T47D (cell line): ENCODE data around the gene PTRHD1.

Source experiments
- DNase-seq, 2 experiments: peaks; one replicate each; pipeline versions ENCODE4 v3.0.0 to v3.0.0-alpha.2; 2011 to 2012; ENCODE audit warnings: low read depth in 1 of 2, low spot score in 1 of 2
- JUND ChIP-seq: IDR thresholded peaks from 2 replicates; pipeline ENCODE4 v1.6.1; 2012; ENCODE audit warnings: low read depth
- in situ Hi-C: cut with HindIII; loops from 2 replicates; pipeline ENCODE4 v1.10.0; 2016; ENCODE audit warnings: low sequenced_read_pairs, low pct_unique_long_range_greater_than_20kb

The PTRHD1 gene

GRCh38 chr2:24825883-24826772, 32.9 kb upstream of the PTRHD1 start:
- in situ Hi-C loops: no loop called here
- TF ChIP-seq JUND: no peak
- DNase-seq: no peak

- no peak for TF ChIP-seq JUND
- in situ Hi-C loops: no loop called here
- DNase-seq: no peak
Measured at GRCh38 chr2:24824966-24825882, 32.0 kb upstream of the PTRHD1 start.

GRCh38 chr2:24824071-24824588, 30.9 kb upstream of the PTRHD1 start:
- no peak for DNase-seq
- in situ Hi-C loops: no loop called here
- TF ChIP-seq JUND: no peak

GRCh38 chr2:24822049-24822706, 29.0 kb upstream of the PTRHD1 start:
- DNase-seq: no peak
- in situ Hi-C loops: no loop called here

GRCh38 chr2:24821433-24821891, 28.3 kb upstream of the PTRHD1 start:
- no peak for DNase-seq
- in situ Hi-C loops: no loop called here

More at GRCh38 chr2:24822049-24822706, 29.0 kb upstream of the PTRHD1 start:
- no peak for TF ChIP-seq JUND

GRCh38 chr2:24820598-24821432, 27.6 kb upstream of the PTRHD1 start:
- no peak for DNase-seq
- no peak for TF ChIP-seq JUND
- in situ Hi-C loops: no loop called here

More at GRCh38 chr2:24821433-24821891, 28.3 kb upstream of the PTRHD1 start:
- TF ChIP-seq JUND: no peak

- in situ Hi-C loops: no loop called here
- no peak for TF ChIP-seq JUND
- DNase-seq: no peak
Measured at GRCh38 chr2:24820175-24820513, 27.0 kb upstream of the PTRHD1 start.

GRCh38 chr2:24819442-24820174, 26.4 kb upstream of the PTRHD1 start:
- no peak for TF ChIP-seq JUND
- in situ Hi-C loops: no loop called here
- DNase-seq: no peak

- DNase-seq: no peak
- no peak for TF ChIP-seq JUND
- in situ Hi-C loops: no loop called here
Measured at GRCh38 chr2:24818721-24819167, 25.6 kb upstream of the PTRHD1 start.

GRCh38 chr2:24816884-24817283, 23.7 kb upstream of the PTRHD1 start:
- no peak for TF ChIP-seq JUND
- DNase-seq: no peak
- in situ Hi-C loops: no loop called here

GRCh38 chr2:24816404-24816803, 23.2 kb upstream of the PTRHD1 start:
- no peak for TF ChIP-seq JUND
- DNase-seq: no peak
- in situ Hi-C loops: no loop called here
